HG02870 (cell line): ENCODE results near the gene C1orf122.

Source experiments
- ATAC-seq: cut with Tn5 transposase; IDR thresholded peaks from one replicate; pipeline ENCODE4 v1.9.1; 2021; ENCODE audit warnings: mild to moderate bottlenecking, moderate library complexity; ENCODE audit not compliant: unreplicated experiment

The C1orf122 gene

GRCh38 chr1:37797750-37798345 is 9.7 kb upstream of the C1orf122 start:
- no peak for ATAC-seq

GRCh38 chr1:37802439-37802838 is 5.2 kb upstream of the C1orf122 start:
- ATAC-seq: no peak

- no peak for ATAC-seq
Measured at GRCh38 chr1:37807220-37807554, 403 bp upstream of the C1orf122 start.

- ATAC-seq: peak; percentile 42
Measured at GRCh38 chr1:37808369-37809319, 1.1 kb downstream of the C1orf122 start.

- ATAC-seq: no peak
Measured at GRCh38 chr1:37809942-37810341, 2.4 kb downstream of the C1orf122 start.

- ATAC-seq: no peak
Measured at GRCh38 chr1:37811027-37811655, 3.6 kb downstream of the C1orf122 start.

- no peak for ATAC-seq
Measured at GRCh38 chr1:37813529-37814145, 6.0 kb downstream of the C1orf122 start.

- ATAC-seq: no peak
Measured at GRCh38 chr1:37814252-37814651, 6.7 kb downstream of the C1orf122 start.

- no peak for ATAC-seq
Measured at GRCh38 chr1:37817481-37817880, 9.9 kb downstream of the C1orf122 start.

- no peak for ATAC-seq
Measured at GRCh38 chr1:37821481-37821880, 13.9 kb downstream of the C1orf122 start.

- no peak for ATAC-seq
Measured at GRCh38 chr1:37822906-37823815, 15.6 kb downstream of the C1orf122 start.

- ATAC-seq: no peak
Measured at GRCh38 chr1:37824001-37824400, 16.4 kb downstream of the C1orf122 start.

GRCh38 chr1:37825506-37825905 is 17.9 kb downstream of the C1orf122 start:
- ATAC-seq: no peak

GRCh38 chr1:37828410-37829074 is 21.0 kb downstream of the C1orf122 start:
- ATAC-seq: no peak

GRCh38 chr1:37831109-37831508 is 23.5 kb downstream of the C1orf122 start:
- ATAC-seq: no peak

GRCh38 chr1:37831809-37832208 is 24.2 kb downstream of the C1orf122 start:
- no peak for ATAC-seq

- no peak for ATAC-seq
Measured at GRCh38 chr1:37836788-37837187, 29.2 kb downstream of the C1orf122 start.

- no peak for ATAC-seq
Measured at GRCh38 chr1:37839676-37840075, 32.1 kb downstream of the C1orf122 start.

GRCh38 chr1:37840711-37841110 is 33.1 kb downstream of the C1orf122 start:
- ATAC-seq: no peak

- ATAC-seq: no peak
Measured at GRCh38 chr1:37841652-37842051, 34.1 kb downstream of the C1orf122 start.
